Non-pigmented ciliary epithelial cell (primary cell): ENCODE data around the gene MNT.

ENCODE experiments used
- DNase-seq: peaks from one replicate; pipeline ENCODE4 v3.0.0-alpha.2; 2010; ENCODE audit warnings: low read depth

Gene MNT

GRCh38 chr17:2395258-2396181, 5.3 kb downstream of the MNT start:
- DNase-seq = no peak

- DNase-seq = no peak
Observed at GRCh38 chr17:2394775-2395201, 6.1 kb downstream of the MNT start.

GRCh38 chr17:2393954-2394749, 6.7 kb downstream of the MNT start:
- no peak for DNase-seq

GRCh38 chr17:2393174-2393953, 7.5 kb downstream of the MNT start:
- DNase-seq = no peak

DNA sequence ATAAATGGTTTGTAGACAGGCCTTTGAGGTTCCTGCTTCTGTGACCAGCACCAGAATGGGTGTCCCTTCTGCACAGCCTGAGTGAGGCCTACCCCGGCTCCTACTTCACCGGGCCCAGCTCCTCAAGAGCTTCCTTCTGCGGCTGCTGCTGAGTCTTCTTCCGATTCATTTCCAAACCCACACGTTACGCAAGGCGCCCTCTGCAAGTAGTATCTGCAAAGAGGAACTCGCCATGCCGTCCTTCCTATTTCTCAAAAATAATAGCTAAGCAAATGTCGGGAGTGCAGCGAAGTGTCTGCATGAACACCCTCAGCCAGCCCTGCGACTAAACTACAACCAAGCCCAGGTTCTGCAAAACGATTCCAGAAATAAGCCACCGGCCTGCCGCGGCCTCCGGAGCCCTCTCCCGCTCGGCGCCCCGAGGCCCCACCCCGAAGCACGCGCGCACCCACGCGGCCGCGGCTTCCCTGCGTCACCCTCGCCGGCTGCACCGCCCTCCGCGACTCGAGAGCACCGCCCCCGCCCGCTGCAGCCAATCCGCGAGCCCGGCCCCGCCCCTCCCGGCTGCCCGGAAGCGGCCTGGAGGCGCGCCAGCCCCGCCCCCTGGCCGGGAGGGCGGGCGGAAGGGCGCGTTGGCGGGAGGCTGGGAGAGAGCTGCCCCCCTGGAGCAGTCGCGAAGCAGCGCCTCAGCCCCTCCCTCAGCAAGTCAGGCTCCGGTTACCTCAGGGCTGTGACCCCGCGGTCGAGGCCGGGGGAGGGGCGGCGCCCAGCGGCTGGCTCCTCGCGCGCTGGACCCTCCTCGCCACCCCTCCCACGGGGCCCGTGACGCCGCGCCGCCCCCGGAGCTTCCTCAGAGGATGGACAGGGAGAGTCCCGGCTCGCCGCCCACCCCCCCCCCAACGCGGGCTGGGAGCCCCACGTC, 8.3 kb downstream of the MNT start:
- DNase-seq = peak; percentile 74

DNA sequence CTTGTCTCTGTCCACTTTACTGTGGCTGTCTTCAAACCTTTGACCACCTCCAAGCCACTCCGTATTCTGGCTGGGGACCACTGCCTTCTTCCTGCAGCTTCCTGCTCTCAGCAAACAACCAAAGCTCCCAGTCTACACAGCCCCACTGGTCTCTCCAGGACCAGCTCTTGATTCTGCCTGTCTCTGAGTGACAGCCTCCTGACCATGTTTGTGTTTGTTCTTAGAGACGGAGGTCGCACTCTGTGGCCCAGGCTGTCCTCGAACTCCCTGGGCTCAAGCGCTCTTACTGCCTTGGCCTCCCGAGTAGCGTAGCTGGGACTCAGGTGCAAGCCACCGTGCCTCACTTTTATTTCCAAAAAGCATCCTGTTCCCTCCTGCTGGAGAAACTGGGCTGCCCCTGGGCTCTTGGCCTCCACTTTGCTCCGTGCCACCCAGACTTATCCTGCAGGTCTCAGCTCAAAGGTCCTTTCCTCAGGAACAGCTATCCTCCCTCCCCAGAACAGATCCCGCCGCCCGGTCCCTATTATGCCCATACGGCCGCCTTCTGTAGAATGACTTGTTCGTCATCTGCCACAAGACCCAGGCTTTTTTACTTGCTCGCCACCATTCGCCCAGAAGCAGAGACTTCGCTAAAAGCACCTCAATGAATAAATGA, 9.1 kb downstream of the MNT start:
- no peak for DNase-seq

DNA sequence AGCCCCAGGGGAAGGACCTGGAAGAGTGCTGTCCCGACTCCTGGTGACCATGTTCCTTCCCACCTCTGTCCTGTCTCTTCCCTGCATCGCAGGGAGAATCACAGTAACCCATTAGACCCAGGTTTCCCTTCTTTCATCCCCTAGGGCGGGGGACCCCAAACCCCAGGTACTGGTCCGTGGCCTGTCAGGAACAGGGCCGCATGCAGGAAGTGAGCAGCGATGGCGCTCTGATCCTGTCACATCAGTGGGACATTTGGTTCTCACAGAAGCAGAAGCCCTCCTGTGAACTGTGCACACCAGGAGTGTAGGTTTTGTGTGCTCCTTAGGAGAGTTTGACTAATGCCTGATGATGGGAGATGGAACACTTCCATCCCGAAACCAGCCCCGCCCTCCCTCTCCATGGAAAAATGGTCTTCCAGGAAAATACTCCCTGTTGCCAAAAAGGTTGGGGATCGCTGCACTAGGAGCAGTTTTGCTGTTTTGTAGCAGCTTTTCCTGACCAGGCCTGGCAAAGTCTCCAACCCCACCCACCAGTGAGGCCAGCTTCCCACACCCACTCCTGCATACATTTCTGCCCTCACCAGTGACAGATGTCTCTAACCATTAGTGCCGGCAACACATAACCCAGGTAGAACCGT, 10.5 kb downstream of the MNT start:
- DNase-seq = no peak

GRCh38 chr17:2388683-2389055, 12.2 kb downstream of the MNT start:
- DNase-seq = no peak

GRCh38 chr17:2388020-2388682, 12.7 kb downstream of the MNT start:
- DNase-seq = no peak

- DNase-seq = no peak
Observed at GRCh38 chr17:2387086-2388019, 13.5 kb downstream of the MNT start.

DNA sequence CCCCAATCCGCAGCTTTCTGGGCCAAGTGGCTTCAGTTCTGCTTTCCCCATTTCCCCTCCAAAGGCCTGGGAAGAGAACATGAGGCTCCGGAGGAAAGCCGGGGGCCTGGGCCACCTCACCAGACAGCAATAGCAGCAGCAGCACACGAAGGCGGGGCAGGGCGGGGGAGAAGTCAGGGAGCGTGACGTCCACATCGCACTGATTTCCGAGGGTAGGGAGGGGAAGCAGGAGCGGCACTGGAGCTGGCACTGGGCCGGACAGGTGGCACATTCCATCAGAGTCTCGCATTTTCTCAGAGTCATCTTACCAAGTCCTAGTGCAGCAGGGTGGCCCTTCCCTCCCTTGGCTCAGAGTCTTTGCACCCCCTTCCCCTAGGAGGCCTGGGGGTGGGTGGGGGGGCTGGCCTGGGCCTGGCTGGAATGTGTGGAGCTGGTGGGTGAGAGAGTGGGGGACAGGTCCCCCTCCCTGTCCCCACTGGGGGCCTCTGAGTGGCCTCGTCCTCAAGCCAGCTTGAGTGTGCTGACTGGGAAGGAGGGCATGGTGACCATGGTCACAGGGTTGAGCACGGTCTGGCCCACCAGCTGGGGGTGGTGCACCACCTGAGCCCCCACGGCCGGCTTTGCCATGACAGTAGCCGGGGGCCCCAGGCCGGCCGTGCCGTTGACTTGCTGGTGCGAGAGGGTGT, 14.3 kb downstream of the MNT start:
- DNase-seq = no peak

- DNase-seq = no peak
Observed at GRCh38 chr17:2385240-2386210, 15.3 kb downstream of the MNT start.

DNA sequence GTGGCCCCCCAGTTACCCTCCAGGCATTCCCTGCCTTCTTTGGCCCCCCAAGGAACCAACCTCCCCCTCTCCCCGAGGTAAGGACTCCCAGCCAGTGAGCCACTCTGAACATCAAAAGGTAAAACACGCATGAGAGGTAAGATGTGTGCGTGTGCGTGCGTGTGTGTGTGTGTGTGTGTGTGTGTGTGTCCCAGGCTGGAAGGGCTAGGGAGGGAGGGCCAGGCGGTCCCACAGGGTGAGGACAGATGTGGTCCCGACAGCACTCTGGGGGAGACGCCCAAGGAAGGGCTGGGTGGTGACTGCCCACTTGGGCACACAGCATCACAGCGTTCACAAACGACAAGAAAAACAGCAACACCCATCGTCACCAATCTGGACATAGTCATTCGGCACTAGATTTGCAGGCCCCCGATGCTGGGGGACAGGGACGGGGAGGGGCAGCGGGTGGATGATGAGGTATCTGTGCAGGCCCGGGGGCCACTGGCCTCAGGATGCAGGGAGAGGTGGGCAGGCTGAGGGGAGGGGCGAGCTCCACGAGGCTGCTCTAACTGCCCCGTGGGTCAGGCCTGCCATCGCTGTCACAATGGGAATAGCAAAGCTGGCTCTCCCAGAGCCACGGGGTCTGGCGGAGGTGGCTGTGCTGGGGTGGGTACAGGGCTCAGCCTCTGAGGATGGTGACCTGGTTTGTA, 16.3 kb downstream of the MNT start:
- DNase-seq = no peak

GRCh38 chr17:2383628-2384167, 17.2 kb downstream of the MNT start:
- no peak for DNase-seq

DNA sequence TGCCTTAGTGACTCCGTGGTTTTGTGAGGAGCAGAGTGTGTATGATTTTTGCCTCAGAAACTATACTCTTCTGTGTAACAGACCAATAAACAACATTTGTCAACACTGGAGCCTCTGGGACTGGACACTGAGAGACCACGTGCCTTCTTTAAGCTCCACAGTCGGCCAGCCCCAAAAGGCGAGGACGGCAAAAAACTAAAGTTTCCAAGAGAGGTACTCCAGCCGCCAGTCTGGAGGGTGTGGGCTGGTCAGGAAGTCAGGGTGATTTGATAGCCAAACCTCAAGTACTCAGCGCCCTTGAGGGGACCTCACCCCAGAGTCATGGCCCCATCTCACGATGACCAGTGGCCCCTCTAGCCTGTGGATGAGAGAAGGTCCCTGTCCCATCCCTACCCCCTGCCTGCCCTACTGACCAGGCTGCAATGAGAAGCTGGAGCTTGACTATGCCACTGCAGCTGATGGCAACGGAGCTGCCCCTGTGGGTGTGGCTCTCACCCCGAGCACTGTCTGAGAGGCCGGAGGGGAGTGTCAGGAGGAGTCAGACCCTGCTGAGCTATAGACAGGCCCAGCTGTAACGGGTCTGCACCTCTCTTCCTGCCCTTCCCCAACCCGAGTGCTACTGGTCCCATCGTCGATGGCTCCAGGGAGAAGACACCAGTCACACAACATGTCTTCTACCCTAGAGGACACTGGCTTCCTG, 19.8 kb downstream of the MNT start:
- no peak for DNase-seq
